Suprapubic skin (tissue), 4 donors: ENCODE results near the gene AMH. TPM values are rescaled to one million over a fixed set of nuclear protein-coding genes. Genes with fewer than 3 reads are reported as not detected.

ENCODE experiments used
- DNase-seq, 2 donors: peaks; one replicate each; pipeline ENCODE4 v3.0.0-alpha.2; 2019; ENCODE audit warnings: low spot score in 2 of 2
- H3K27ac ChIP-seq: fragments of 200-600 bp; sonication (generic); one replicate; pipeline ENCODE4 v1.5.1; 2019
- H3K27me3 ChIP-seq: fragments of 200-600 bp; sonication (generic); one replicate; pipeline ENCODE4 v1.5.1; 2019
- H3K36me3 ChIP-seq: fragments of 200-600 bp; sonication (generic); one replicate; pipeline ENCODE4 v1.5.1; 2019
- H3K4me1 ChIP-seq: fragments of 200-600 bp; sonication (generic); one replicate; pipeline ENCODE4 v1.5.1; 2019
- H3K4me3 ChIP-seq: fragments of 200-600 bp; sonication (generic); one replicate; pipeline ENCODE4 v1.5.1; 2019; ENCODE audit warnings: mild to moderate bottlenecking
- H3K9me3 ChIP-seq: fragments of 200-600 bp; sonication (generic); one replicate; pipeline ENCODE4 v1.5.1; 2019
- CTCF ChIP-seq, 2 donors: fragments of 200-600 bp in 1 of 2; fragments of 450-650 bp in 1 of 2; sonication (generic) in 1 of 2; IDR thresholded peaks; one replicate each; pipeline ENCODE4 v1.5.1; 2016 to 2019; ENCODE audit warnings: antibody characterized with exemption in 2 of 2, mild to moderate bottlenecking in 1 of 2, moderate library complexity in 1 of 2
- EP300 ChIP-seq: sonication (generic); formaldehyde crosslinking; IDR thresholded peaks from one replicate; pipeline ENCODE4 v1.6.1; 2017; ENCODE audit warnings: antibody characterized with exemption
- POLR2A ChIP-seq, 2 donors: fragments of 450-650 bp; IDR thresholded peaks; one replicate each; pipeline ENCODE4 v1.6.1; 2017; ENCODE audit warnings: antibody characterized with exemption in 2 of 2, mild to moderate bottlenecking in 2 of 2, moderate library complexity in 2 of 2
- POLR2AphosphoS5 ChIP-seq, 3 donors: sonication (generic); formaldehyde crosslinking; IDR thresholded peaks; one replicate each; pipeline ENCODE4 v1.6.1; 2017; ENCODE audit warnings: antibody characterized with exemption in 3 of 3
- WGBS: methylation state at CpG from one replicate; pipeline ENCODE4 v1.1.5; 2018; 5-methylcytosine and 5-hydroxymethylcytosine counted together
- total RNA-seq, 4 donors: library from RNA; depleted of rRNA; stranded (reverse); fragments of >200 nt; gene quantifications; one replicate each; pipeline ENCODE4 v1.1.0, GENCODE V29; 2016

AMH gene
- total RNA-seq, 4 donors from 2014 or later, result 1.7 to 4.3 (median 3.0) TPM

DNA sequence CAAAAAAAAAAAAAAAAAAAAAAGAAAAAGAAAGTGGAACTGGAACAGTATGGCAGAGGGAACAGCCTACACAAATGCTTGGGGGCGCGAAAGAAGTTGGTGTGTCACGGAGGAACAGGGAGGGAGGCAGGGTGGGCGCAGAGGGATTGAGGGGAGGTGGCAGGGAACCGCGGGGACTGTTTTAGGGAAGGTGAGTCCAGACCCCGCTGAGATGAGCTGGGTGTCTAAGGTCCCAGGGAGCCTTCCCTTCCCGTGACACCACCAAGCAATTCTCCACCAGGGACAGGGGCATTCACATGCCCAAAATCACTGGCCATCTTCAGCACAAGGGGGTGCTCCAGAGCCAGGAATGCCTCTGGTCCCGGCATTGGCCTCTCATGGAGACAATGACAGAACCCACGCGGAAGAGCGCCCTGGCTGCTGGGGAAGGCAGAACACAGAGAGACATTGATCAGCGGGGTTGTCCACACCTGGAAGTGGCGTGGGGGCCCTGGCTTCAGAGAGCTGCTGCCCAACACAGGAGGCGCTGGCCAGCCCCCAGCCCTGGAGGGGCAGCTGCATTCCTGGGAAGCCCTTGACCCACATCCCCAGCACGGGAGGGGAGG, 25.9 kb downstream of the AMH start:
- H3K27ac ChIP-seq, result peak overlapping the region; percentile 28
- WGBS, result 73% methylated on average over 7 of the region's 16 CpGs
- TF ChIP-seq CTCF (IDR thresholded peaks at IDR 0.05) (peak; percentile 33 to 45), POLR2AphosphoS5 (IDR thresholded peaks at IDR 0.05) (no peak), EP300 (no peak)
- H3K4me3 ChIP-seq, result no peak overlapping the region
- no peaks in the 10 kb centered on the region for H3K9me3 ChIP-seq
- peaks cover 57% of the 10 kb centered on the region for H3K4me1 ChIP-seq
- peak in 1 of 2 donors; percentile 78 for DNase-seq
- H3K27me3 ChIP-seq, result no peaks in the 10 kb centered on the region
- H3K36me3 ChIP-seq, result peaks cover 23% of the 10 kb centered on the region

- Histone ChIP-seq H3K27ac (peak overlapping the region; percentile 28), H3K9me3 (no peaks in the 10 kb centered on the region), H3K4me3 (peak overlapping the region; percentile 17), H3K36me3 (peaks cover 23% of the 10 kb centered on the region), H3K4me1 (peaks cover 59% of the 10 kb centered on the region), H3K27me3 (no peaks in the 10 kb centered on the region)
- no peak for TF ChIP-seq CTCF (IDR thresholded peaks at IDR 0.05)
- peak in 1 of 2 donors; percentile 66 for DNase-seq
- 52% methylated on average over 9 of the region's 74 CpGs for WGBS
Observed at GRCh38 chr19:2275588-2276428, 26.7 kb downstream of the AMH start.

GRCh38 chr19:2276429-2276986, 27.4 kb downstream of the AMH start:
- Histone ChIP-seq H3K27ac (no peak overlapping the region), H3K36me3 (peaks cover 22% of the 10 kb centered on the region), H3K4me1 (peaks cover 54% of the 10 kb centered on the region), H3K9me3 (no peaks in the 10 kb centered on the region), H3K27me3 (no peaks in the 10 kb centered on the region), H3K4me3 (peak overlapping the region; percentile 17)
- TF ChIP-seq EP300 (no peak), POLR2A (IDR thresholded peaks at IDR 0.05) (no peak), CTCF (IDR thresholded peaks at IDR 0.05) (no peak), POLR2AphosphoS5 (IDR thresholded peaks at IDR 0.05) (no peak)
- 87% methylated on average over 19 of the region's 28 CpGs for WGBS
- DNase-seq, result no peak

- Histone ChIP-seq H3K4me1 (peaks cover 54% of the 10 kb centered on the region), H3K4me3 (no peak overlapping the region), H3K36me3 (peaks cover 15% of the 10 kb centered on the region), H3K27me3 (no peaks in the 10 kb centered on the region), H3K9me3 (no peaks in the 10 kb centered on the region), H3K27ac (no peak overlapping the region)
- no peak for DNase-seq
- WGBS, result 90% methylated on average over 9 of the region's 9 CpGs
- TF ChIP-seq CTCF (IDR thresholded peaks at IDR 0.05) (no peak), POLR2A (IDR thresholded peaks at IDR 0.05) (no peak), POLR2AphosphoS5 (IDR thresholded peaks at IDR 0.05) (no peak), EP300 (no peak)
Observed at GRCh38 chr19:2277138-2277537, 28.0 kb downstream of the AMH start.
